ENCODE data around the gene RPRD2. TPM values are rescaled to one million over a fixed set of nuclear protein-coding genes. Genes with fewer than 3 reads are reported as not detected.

The RPRD2 gene
- total and polyA plus RNA-seq, 2 of the 4 experiments (the other 2 are of a cell fraction), result 3.9 to 11.6 TPM

GRCh38 chr1:150362721-150363425 is 1.1 kb upstream of the RPRD2 start:
- BruUV-seq (replicated peaks), result no TSS peak

More at GRCh38 chr1:150362721-150363425, 1.1 kb upstream of the RPRD2 start:
- ATAC-seq (ENCODE audit: low read depth) (no peak), DNase-seq (no peak)
- peaks cover 0 to 14% of the 10 kb centered on the region in 2 experiments; a peak in 2 of 4 replicates for H3K79me1 ChIP-seq (ENCODE audit: low read depth in 1 of 2, low read length in 2 of 2)
- peak overlapping the region; percentile 4 for H2AFZ ChIP-seq (replicated peaks; ENCODE audit: low read length, poor library complexity)
- H4K91ac ChIP-seq (ENCODE audit: insufficient read depth, low read depth, low read length), result peak overlapping the region; percentile 29; the same call in 1 of the 2 replicates
- H3K9me1 ChIP-seq (ENCODE audit: insufficient read depth, low read length), result 0 out of 2 replicates have a peak, but pooled peaks cover 7% of the 10 kb centered on the region
- POLR2A ChIA-PET (ENCODE audit: unreplicated experiment), result interaction anchor here (1.5 kb wide), 1 partner anchor 8 kb away, joined by 4 read pairs; no protein-coding TSS in a partner anchor
- H3K18ac ChIP-seq (ENCODE audit: low read depth, low read length), result no peak overlapping the region
- no peaks in the 10 kb centered on the region for H3K4me1 ChIP-seq (ENCODE audit: control insufficient read depth, insufficient read depth, low read length)
- CTCF ChIA-PET, result no interaction called here
- H3K27me3 ChIP-seq (ENCODE audit: control insufficient read depth, insufficient read depth, low read length), result no peaks in the 10 kb centered on the region
- H4K5ac ChIP-seq (ENCODE audit: low read depth, low read length), result peak overlapping the region; percentile 59
- H2BK15ac ChIP-seq (ENCODE audit: low read depth, low read length), result no peak overlapping the region
- 67% methylated on average over 8 of the region's 22 CpGs; no CpG with 5 or more reads in 1 of the 2 experiments for WGBS, 2 experiments (ENCODE audit: extremely low coverage in 2 of 2, insufficient read length in 1 of 2)
- no peak overlapping the region for H2BK20ac ChIP-seq (ENCODE audit: low read depth, low read length)
- H3K56ac ChIP-seq (ENCODE audit: extremely low read depth, insufficient read depth, low read length), result no peak overlapping the region
- H3K4me3 ChIP-seq (ENCODE audit: insufficient read depth, low read depth, low read length), result peak overlapping the region; percentile 54; the same call in 1 of the 2 replicates
- H3K4ac ChIP-seq (ENCODE audit: low read depth, low read length), result peak overlapping the region; percentile 58
- 0 out of 2 replicates have a peak overlapping the region, but pooled peaks have one; percentile 39 for H3K14ac ChIP-seq (replicated peaks; ENCODE audit: low read depth, low read length)
- H2AK5ac ChIP-seq (ENCODE audit: low read depth, low read length), result peak overlapping the region; percentile 54
- no peak overlapping the region for H3K9ac ChIP-seq (ENCODE audit: low read depth, low read length)
- H2BK5ac ChIP-seq (ENCODE audit: low read depth, low read length, poor library complexity, severe bottlenecking), result peak overlapping the region; percentile 89
- in situ Hi-C loops (cut with MboI; ENCODE audit: low sequenced_read_pairs) (no loop called here), dilution Hi-C loops (cut with HindIII; ENCODE audit: low sequenced_read_pairs, unreplicated experiment) (no loop called here), intact Hi-C loops (cut with micrococcal nuclease) (loop anchor here (10.0 kb wide), 1 partner anchor 172 kb away; no protein-coding TSS in a partner anchor)
- H3K36me3 ChIP-seq (ENCODE audit: control insufficient read depth, insufficient read depth, low read length), result no peaks in the 10 kb centered on the region
- H3K4me2 ChIP-seq (ENCODE audit: low read depth, low read length), result peak overlapping the region; percentile 24
- peaks cover 4% of the 10 kb centered on the region; the same call in 1 of the 2 replicates for H4K20me1 ChIP-seq (ENCODE audit: insufficient read depth, low read length)
- no peak overlapping the region for H2AK9ac ChIP-seq (replicated peaks; ENCODE audit: low read depth, low read length, poor library complexity)
- no peak overlapping the region for H2BK120ac ChIP-seq (ENCODE audit: low read depth, low read length)
- peak overlapping the region; percentile 10; the same call in 1 of the 2 replicates for H3K27ac ChIP-seq (ENCODE audit: insufficient read depth, low read length)
- no peaks in the 10 kb centered on the region for H3K9me3 ChIP-seq (ENCODE audit: control insufficient read depth, insufficient read depth, low read length)
- H4K8ac ChIP-seq (ENCODE audit: low read depth in 2 of 2, low read length in 2 of 2), result peak overlapping the region; percentile 74 to 96
- H3K23ac ChIP-seq (ENCODE audit: low read depth, low read length), result no peak overlapping the region
- no peak for TF ChIP-seq MAFK (IDR thresholded peaks at IDR 0.05; ENCODE audit: low read depth, low read length)
- no peak for TF ChIP-seq CEBPB (IDR thresholded peaks at IDR 0.05; ENCODE audit: low read depth, low read length)
- TF ChIP-seq ELK1 (IDR thresholded peaks at IDR 0.05; ENCODE audit: borderline replicate concordance, low read depth, low read length), result no peak
- no peak for TF ChIP-seq BHLHE40 (IDR thresholded peaks at IDR 0.05; ENCODE audit: low read depth, low read length)

Measured in IMR-90 (cell line).